Ovary (tissue), 9 donors: ENCODE measurements around the gene RRP15. TPM values are rescaled to one million over a fixed set of nuclear protein-coding genes. Genes with fewer than 3 reads are reported as not detected.
A peak's percentile ranks its signal among the peaks of the same experiment; 100 is the strongest.

Experiments
- DNase-seq, 5 donors: peaks; one replicate each; pipeline ENCODE4 v3.0.0-alpha.2; 2019 to 2020
- H3K27ac ChIP-seq, 2 donors: fragments of 200-600 bp; one replicate each; pipeline versions ENCODE4 v1.5.1 to v1.8.0; 2019 to 2022
- H3K27me3 ChIP-seq: fragments of 200-600 bp; one replicate; pipeline ENCODE4 v1.8.0; 2022
- H3K36me3 ChIP-seq: fragments of 200-600 bp; sonication (generic); one replicate; pipeline ENCODE4 v1.5.1; 2019
- H3K4me1 ChIP-seq: one replicate; pipeline ENCODE4 v1.8.1; 2013; ENCODE audit warnings: mild to moderate bottlenecking, moderate library complexity; ENCODE audit not compliant: insufficient read depth
- H3K4me3 ChIP-seq: fragments of 200-600 bp; sonication (generic); one replicate; pipeline ENCODE4 v1.5.1; 2017
- H3K9me3 ChIP-seq, 2 donors: fragments of 200-600 bp in 1 of 2; sonication (generic) in 1 of 2; one replicate each; pipeline versions ENCODE4 v1.5.1 to v1.8.1; 2013 to 2019; ENCODE audit warnings: mild to moderate bottlenecking in 1 of 2, moderate library complexity in 1 of 2
- EP300 ChIP-seq: sonication (generic); formaldehyde crosslinking; IDR thresholded peaks from one replicate; pipeline ENCODE4 v1.6.1; 2017; ENCODE audit warnings: antibody characterized with exemption
- POLR2A ChIP-seq: fragments of 450-650 bp; IDR thresholded peaks from one replicate; pipeline ENCODE4 v1.6.1; 2017; ENCODE audit warnings: antibody characterized with exemption, mild to moderate bottlenecking, moderate library complexity
- WGBS, 3 donors: extraction: QIAGEN DNeasy Blood & Tissue Kit in 1 of 3; methylation state at CpG; one replicate each; pipeline versions ENCODE4 v1.1.5 to v1.1.7; 2013 to 2017; 5-methylcytosine and 5-hydroxymethylcytosine counted together
- intact Hi-C, 4 donors: fragments of 100-400 bp; cut with DNase I; formaldehyde crosslinking; loops; one replicate each; pipeline versions ENCODE4 v1.11.0 to v1.15.1; 2022 to 2023
- polyA plus RNA-seq, 2 donors: library from polyadenylated mRNA; stranded (reverse); fragments of 200-250 nt in 1 of 2; fragments of 350-450 nt in 1 of 2; fragmentation: Illumina TruSeq in 1 of 2; extraction: RNeasy Lipid Tissue Mini Kit (QIAGEN cat#74804) in 1 of 2; gene quantifications; one replicate each; pipeline ENCODE4 v1.2.3, GENCODE V29; 2013 to 2014
- total RNA-seq, 7 donors: library from RNA; depleted of rRNA in 2 of 7; stranded (reverse); fragments of >200 nt in 2 of 7; fragmentation: NEBNext Ultra II Directional in 3 of 7; extraction: Animal tissue kit (Norgen Biotek cat#: 25700) in 3 of 7; gene quantifications; one replicate each; pipeline versions ENCODE4 v1.1.0 to v1.2.4, GENCODE V29; 2016 to 2023
- TF ChIP-seq, protein P1 (sequence below), 3 donors: fragments of 450-650 bp in 2 of 3; fragments of 200-600 bp in 1 of 3; IDR thresholded peaks; one replicate each; pipeline versions ENCODE4 v1.5.1 to v1.8.0; 2016 to 2022; ENCODE audit warnings: antibody characterized with exemption in 3 of 3, mild to moderate bottlenecking in 1 of 3
- donor health status: DM: no; HTN: no; CAD: no; lungs with moderate emphysema.
- donor health status: DM: no; HTN: no; CAD: no.
- donor health status: Bipolar disorder and iron deficiency.
- donor health status: DM: yes; HTN: yes; CAD: no.
- donor health status: DM: no; HTN: no; CAD: no.
- donor health status: DM: yes; HTN: yes; CAD: no.

RRP15 gene
- total and polyA plus RNA-seq, 9 donors, result 2.3 to 27.9 (median 17.7) TPM

- Histone ChIP-seq H3K4me1 (peaks cover 4% of the 10 kb centered on the region), H3K27ac (peak overlapping the region in 1 of 2 donors; percentile 80), H3K27me3 (no peaks in the 10 kb centered on the region), H3K4me3 (peak overlapping the region; percentile 62), H3K9me3 (no peaks in the 10 kb centered on the region), H3K36me3 (no peaks in the 10 kb centered on the region)
- TF ChIP-seq POLR2A (no peak), EP300 (no peak)
- TF ChIP-seq, protein P1, sequence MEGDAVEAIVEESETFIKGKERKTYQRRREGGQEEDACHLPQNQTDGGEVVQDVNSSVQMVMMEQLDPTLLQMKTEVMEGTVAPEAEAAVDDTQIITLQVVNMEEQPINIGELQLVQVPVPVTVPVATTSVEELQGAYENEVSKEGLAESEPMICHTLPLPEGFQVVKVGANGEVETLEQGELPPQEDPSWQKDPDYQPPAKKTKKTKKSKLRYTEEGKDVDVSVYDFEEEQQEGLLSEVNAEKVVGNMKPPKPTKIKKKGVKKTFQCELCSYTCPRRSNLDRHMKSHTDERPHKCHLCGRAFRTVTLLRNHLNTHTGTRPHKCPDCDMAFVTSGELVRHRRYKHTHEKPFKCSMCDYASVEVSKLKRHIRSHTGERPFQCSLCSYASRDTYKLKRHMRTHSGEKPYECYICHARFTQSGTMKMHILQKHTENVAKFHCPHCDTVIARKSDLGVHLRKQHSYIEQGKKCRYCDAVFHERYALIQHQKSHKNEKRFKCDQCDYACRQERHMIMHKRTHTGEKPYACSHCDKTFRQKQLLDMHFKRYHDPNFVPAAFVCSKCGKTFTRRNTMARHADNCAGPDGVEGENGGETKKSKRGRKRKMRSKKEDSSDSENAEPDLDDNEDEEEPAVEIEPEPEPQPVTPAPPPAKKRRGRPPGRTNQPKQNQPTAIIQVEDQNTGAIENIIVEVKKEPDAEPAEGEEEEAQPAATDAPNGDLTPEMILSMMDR (IDR thresholded peaks at IDR 0.05), result no peak
- DNase-seq, result no peak
- intact Hi-C loops, result loop anchor here in 1 of 4 donors (10.0 kb wide), 1 partner anchor 826 kb away; the partner anchor contains the start of gene LYPLAL1
- WGBS, 3 donors, result 1 to 6% (median 5%) methylated on average over 3 of the region's 3 CpGs
Observed at GRCh38 chr1:218348628-218349071, 63.6 kb downstream of the RRP15 start.

DNA sequence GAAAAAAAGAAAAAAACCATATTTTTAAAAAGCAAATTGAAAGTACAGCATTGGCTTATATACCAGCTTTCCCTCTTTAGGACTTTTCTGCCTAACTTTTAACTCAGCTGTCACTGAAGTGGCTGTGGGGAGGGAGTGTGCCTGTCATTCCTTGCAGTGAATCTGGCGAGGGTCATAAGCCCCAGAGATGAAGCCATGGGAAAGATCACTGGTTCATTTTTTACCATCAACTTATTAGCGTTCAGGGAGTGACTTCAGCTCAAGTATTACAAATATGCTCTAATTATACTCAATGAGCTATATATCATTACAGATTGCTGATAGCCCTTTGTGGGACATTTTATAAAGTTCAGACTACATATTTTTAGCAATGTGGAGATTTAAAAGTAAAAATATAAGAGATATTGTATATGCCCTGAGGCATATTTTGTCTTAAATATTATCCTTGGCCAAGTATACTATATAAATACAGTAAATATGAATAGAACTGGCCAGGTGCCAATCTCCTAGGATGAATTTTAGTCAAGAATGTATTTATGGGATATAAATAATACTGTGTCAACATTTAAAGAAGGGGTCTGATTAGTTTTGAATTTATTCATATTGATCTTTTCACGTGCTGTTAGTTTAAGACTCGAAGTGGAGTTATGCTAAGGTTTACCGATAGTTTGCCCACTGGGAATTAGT lies 64.4 kb downstream of the RRP15 start:
- Histone ChIP-seq H3K27me3 (no peaks in the 10 kb centered on the region), H3K27ac (peak overlapping the region in 1 of 2 donors; percentile 80), H3K9me3 (no peaks in the 10 kb centered on the region), H3K4me1 (peaks cover 4% of the 10 kb centered on the region), H3K4me3 (no peak overlapping the region), H3K36me3 (no peaks in the 10 kb centered on the region)
- TF ChIP-seq, protein P1 (IDR thresholded peaks at IDR 0.05), result no peak
- TF ChIP-seq POLR2A (no peak), EP300 (no peak)
- DNase-seq, result no peak
- intact Hi-C loops, result loop anchor here in 2 of 4 donors (10.0 kb wide), 2 partner anchors 85 to 825 kb away; partner anchors contain the start of gene LYPLAL1 (in 1 of the 2)
- WGBS, 3 donors, result 17 to 41% (median 24%) methylated on average over 5 of the region's 5 CpGs

DNA sequence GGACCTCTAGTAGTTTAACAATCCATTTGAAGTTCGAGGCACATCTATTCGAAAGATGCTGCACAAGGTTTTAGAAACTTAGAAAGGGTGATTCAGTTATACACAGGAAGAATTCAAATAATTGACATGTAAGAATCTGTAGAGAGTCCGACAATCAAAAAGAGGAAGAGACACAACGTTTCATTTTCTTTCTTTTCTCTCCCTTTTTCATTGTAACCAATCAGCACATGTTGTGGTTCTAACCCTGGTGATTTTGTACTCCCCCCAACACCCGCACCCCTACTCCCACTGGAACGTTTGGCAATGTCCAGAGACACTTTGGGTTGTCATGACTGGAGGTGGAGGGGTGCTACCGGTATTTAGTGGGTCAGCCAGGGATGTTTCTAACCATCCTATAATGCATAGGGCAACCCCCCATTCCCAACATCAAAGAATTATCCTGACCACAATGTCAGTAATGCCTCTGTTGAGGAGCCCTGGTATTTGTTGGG lies 65.0 kb downstream of the RRP15 start:
- peaks cover 4% of the 10 kb centered on the region for H3K4me1 ChIP-seq
- DNase-seq, result no peak
- no peak overlapping the region for H3K4me3 ChIP-seq

DNA sequence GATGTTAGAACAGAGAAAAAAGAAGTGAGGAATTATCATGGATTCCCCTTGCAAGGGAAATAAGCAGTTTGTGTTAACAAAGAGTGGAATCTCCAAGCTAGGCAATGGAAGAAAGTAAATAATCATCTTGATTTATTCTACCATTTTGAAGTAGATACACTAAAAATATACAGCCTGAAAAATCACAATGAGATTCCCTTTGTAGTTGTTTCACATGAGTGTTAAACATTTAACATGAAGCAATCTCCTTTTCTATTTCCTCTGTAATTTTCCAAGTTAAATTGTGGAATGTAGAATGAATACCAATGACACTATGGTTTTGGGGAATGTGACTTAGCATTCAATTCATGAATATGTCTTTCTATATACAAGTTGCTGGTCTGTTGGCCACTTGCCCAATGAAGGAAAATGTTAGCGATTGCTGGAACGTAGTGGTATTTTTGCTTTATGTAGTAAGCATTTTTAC lies 65.7 kb downstream of the RRP15 start:
- no peaks in the 10 kb centered on the region for H3K27me3 ChIP-seq
- no peak for DNase-seq
- peak overlapping the region in 1 of 2 donors; percentile 80 for H3K27ac ChIP-seq
- no peak overlapping the region for H3K4me3 ChIP-seq
- no peaks in the 10 kb centered on the region for H3K36me3 ChIP-seq
- peaks cover 4% of the 10 kb centered on the region for H3K4me1 ChIP-seq
- 4 to 5% (median 4%) methylated on average over 2 of the region's 2 CpGs for WGBS, 3 donors
- no peaks in the 10 kb centered on the region for H3K9me3 ChIP-seq
- TF ChIP-seq EP300 (no peak), POLR2A (no peak)
- TF ChIP-seq, protein P1 (IDR thresholded peaks at IDR 0.05), result no peak
- intact Hi-C loops, result loop anchor here in 1 of 4 donors (10.0 kb wide), 1 partner anchor 84 kb away; no protein-coding TSS in a partner anchor

More for the DNA sequence above, 65.0 kb downstream of the RRP15 start:
- no peaks in the 10 kb centered on the region for H3K36me3 ChIP-seq
- no peaks in the 10 kb centered on the region for H3K9me3 ChIP-seq
- no peaks in the 10 kb centered on the region for H3K27me3 ChIP-seq
- H3K27ac ChIP-seq, result peak overlapping the region in 1 of 2 donors; percentile 80
- no peak for TF ChIP-seq POLR2A
- no peak for TF ChIP-seq EP300
- TF ChIP-seq, protein P1 (IDR thresholded peaks at IDR 0.05), result no peak
- intact Hi-C loops, result loop anchor here in 1 of 4 donors (10.0 kb wide), 1 partner anchor 85 kb away; no protein-coding TSS in a partner anchor
- WGBS, 3 donors, result 17 to 43% (median 24%) methylated on average over 7 of the region's 7 CpGs
